HEK293 (cell line): ENCODE data around the gene ZNF223.

Source experiments
- CTCF ChIA-PET: fragments of 350-600 bp; formaldehyde crosslinking; extraction: SDS; loops from one replicate; lab custom pipeline; 2021; ENCODE audit warnings: antibody characterized with exemption; lab: Yijun Ruan, JAX
- POLR2A ChIA-PET: fragments of 300-600 bp; formaldehyde crosslinking; extraction: SDS; loops from one replicate; lab custom pipeline; 2020; ENCODE audit warnings: antibody characterized with exemption, inconsistent platforms; lab: Yijun Ruan, JAX
- H3K27ac ChIP-seq: fragments of 200-500 bp; sonication (Bioruptor generic); 2 replicates; pipeline ENCODE4 v1.5.1; 2014; ENCODE audit warnings: low read depth, low read length, control low read depth, inconsistent platforms; ENCODE audit errors: extremely low read depth
- H3K36me3 ChIP-seq, 2 experiments: fragments of 200-500 bp in 1 of 2; sonication (Bioruptor generic) in 1 of 2; 1 replicate in 1 of 2; 2 replicates in 1 of 2; pipeline ENCODE4 v1.5.1; 2014 to 2017; ENCODE audit warnings: inconsistent platforms in 2 of 2, low read length in 2 of 2; ENCODE audit not compliant: control insufficient read depth in 2 of 2, insufficient read depth in 1 of 2
- H3K4me1 ChIP-seq: fragments of 200-500 bp; sonication (Bioruptor generic); 2 replicates; pipeline ENCODE4 v1.5.1; 2014; ENCODE audit warnings: mild to moderate bottlenecking, low read length, inconsistent platforms; ENCODE audit not compliant: control insufficient read depth, insufficient read depth
- H3K4me3 ChIP-seq: 2 replicates; pipeline ENCODE4 v1.5.1; 2011; ENCODE audit warnings: low read depth, mild to moderate bottlenecking, control low read depth, low read length, moderate library complexity
- H3K9me3 ChIP-seq: fragments of 200-500 bp; sonication (Bioruptor generic); 2 replicates; pipeline ENCODE4 v1.5.1; 2014; ENCODE audit warnings: low read depth, low read length, inconsistent platforms; ENCODE audit not compliant: control insufficient read depth, insufficient read depth
- HOXD13 ChIP-seq: sonication (generic); formaldehyde crosslinking; IDR thresholded peaks from 2 replicates; pipeline ENCODE4 v1.8.0; 2022; ENCODE audit warnings: missing genetic modification reagents, borderline replicate concordance
- KLF7 ChIP-seq: fragments of 450-650 bp; formaldehyde crosslinking; IDR thresholded peaks from 2 replicates; pipeline ENCODE4 v1.5.1; 2016; ENCODE audit warnings: missing biosample characterization, missing genetic modification characterization, borderline replicate concordance
- REPIN1 ChIP-seq: fragments of 450-650 bp; formaldehyde crosslinking; IDR thresholded peaks from 2 replicates; pipeline ENCODE4 v1.5.1; 2017; ENCODE audit warnings: missing biosample characterization, missing genetic modification characterization, low read depth
- ZBTB21 ChIP-seq: fragments of 450-650 bp; formaldehyde crosslinking; IDR thresholded peaks from 2 replicates; pipeline ENCODE4 v1.5.1; 2017; ENCODE audit warnings: missing biosample characterization, missing genetic modification characterization
- ZEB2 ChIP-seq: fragments of 450-650 bp; formaldehyde crosslinking; IDR thresholded peaks from 2 replicates; pipeline ENCODE4 v1.5.1; 2016; ENCODE audit warnings: missing biosample characterization, missing genetic modification characterization
- ZNF140 ChIP-seq: fragments of 450-650 bp; formaldehyde crosslinking; IDR thresholded peaks from 2 replicates; pipeline ENCODE4 v1.5.1; 2016; ENCODE audit warnings: missing biosample characterization, missing genetic modification characterization
- ZNF155 ChIP-seq: fragments of 450-650 bp; formaldehyde crosslinking; IDR thresholded peaks from 2 replicates; pipeline ENCODE4 v1.5.1; 2016; ENCODE audit warnings: missing biosample characterization, missing genetic modification characterization
- ZNF18 ChIP-seq: fragments of 450-650 bp; formaldehyde crosslinking; IDR thresholded peaks from 2 replicates; pipeline ENCODE4 v1.5.1; 2016; ENCODE audit warnings: missing biosample characterization, missing genetic modification characterization
- ZNF202 ChIP-seq: fragments of 450-650 bp; formaldehyde crosslinking; IDR thresholded peaks from 2 replicates; pipeline ENCODE4 v1.5.1; 2016; ENCODE audit warnings: missing biosample characterization, missing genetic modification characterization, borderline replicate concordance
- ZNF223 ChIP-seq: fragments of 450-650 bp; formaldehyde crosslinking; IDR thresholded peaks from 2 replicates; pipeline ENCODE4 v1.5.1; 2016; ENCODE audit warnings: missing biosample characterization, missing genetic modification characterization
- ZNF394 ChIP-seq: fragments of 450-650 bp; formaldehyde crosslinking; IDR thresholded peaks from 2 replicates; pipeline ENCODE4 v1.5.1; 2016; ENCODE audit warnings: missing biosample characterization, missing genetic modification characterization, mild to moderate bottlenecking, moderate library complexity, borderline replicate concordance
- ZNF529 ChIP-seq: fragments of 450-650 bp; formaldehyde crosslinking; IDR thresholded peaks from 2 replicates; pipeline ENCODE4 v1.5.1; 2017; ENCODE audit warnings: missing genetic modification characterization, missing biosample characterization; ENCODE audit not compliant: insufficient replicate concordance
- ZNF544 ChIP-seq: fragments of 450-650 bp; formaldehyde crosslinking; IDR thresholded peaks from 2 replicates; pipeline ENCODE4 v1.5.0; 2017; ENCODE audit warnings: missing biosample characterization, missing genetic modification characterization
- ZNF561 ChIP-seq: fragments of 450-650 bp; IDR thresholded peaks from 2 replicates; pipeline ENCODE4 v1.5.1; 2018; ENCODE audit warnings: missing biosample characterization, missing genetic modification characterization, borderline replicate concordance
- ZNF571 ChIP-seq: fragments of 450-650 bp; formaldehyde crosslinking; IDR thresholded peaks from 2 replicates; pipeline ENCODE4 v1.5.0; 2017; ENCODE audit warnings: missing biosample characterization, missing genetic modification characterization
- TF ChIP-seq, protein P1 (sequence below): fragments of 450-650 bp; formaldehyde crosslinking; IDR thresholded peaks from 2 replicates; pipeline ENCODE4; 2016; ENCODE audit warnings: missing biosample characterization, missing genetic modification characterization
- TF ChIP-seq, protein P2 (sequence below): fragments of 450-650 bp; formaldehyde crosslinking; IDR thresholded peaks from 2 replicates; pipeline ENCODE4 v1.5.1; 2017; ENCODE audit warnings: missing biosample characterization, missing genetic modification characterization
- TF ChIP-seq, protein P3 (sequence below): fragments of 450-650 bp; formaldehyde crosslinking; IDR thresholded peaks from 2 replicates; pipeline ENCODE4 v1.5.1; 2016; ENCODE audit warnings: missing biosample characterization, missing genetic modification characterization

The ZNF223 gene

DNA sequence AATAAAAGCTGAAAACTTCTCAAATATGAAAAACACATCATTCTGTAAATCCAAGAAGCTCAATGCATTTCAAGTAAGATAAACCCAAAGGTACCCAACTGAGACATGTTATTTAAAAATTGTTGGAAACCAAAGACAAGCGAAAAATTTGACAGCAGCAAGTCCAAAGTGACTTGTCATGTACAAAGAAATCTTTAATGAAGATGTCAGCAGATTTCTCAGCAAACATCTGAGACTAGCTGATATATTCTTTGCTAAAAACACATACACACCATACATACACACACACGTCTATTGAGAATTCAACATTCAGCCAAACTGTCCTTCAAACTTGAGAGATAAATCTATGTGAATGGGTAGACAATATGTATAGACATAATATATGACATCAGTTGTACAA is 32.3 kb upstream of the ZNF223 start:
- Histone ChIP-seq H3K4me1 (no peaks in the 10 kb centered on the region), H3K36me3 (no peaks in the 10 kb centered on the region; a peak in 2 of 3 replicates), H3K4me3 (no peak overlapping the region), H3K9me3 (peaks cover 9% of the 10 kb centered on the region), H3K27ac (no peak overlapping the region)
- ChIA-PET POLR2A (interaction anchor here (0.9 kb wide), 1 partner anchor 16 kb away, joined by 3 read pairs; no protein-coding TSS in a partner anchor), CTCF (interaction anchor here (0.5 to 1.1 kb wide), 3 partner anchors 15 to 1489 kb away, joined by 3 to 5 read pairs (median 3); partner anchors contain the start of gene ZNF221)
- TF ChIP-seq ZNF394 (tag by site-specific recombination) (no peak), HOXD13 (CRISPR knock-in tag) (no peak), ZNF155 (no peak), ZNF571 (tag by site-specific recombination) (no peak), KLF7 (tag by site-specific recombination) (no peak), ZEB2 (tag by site-specific recombination) (no peak), ZNF18 (tag by site-specific recombination) (no peak), ZNF202 (tag by site-specific recombination) (no peak), ZNF544 (tag by site-specific recombination) (no peak), REPIN1 (tag by site-specific recombination) (no peak), ZNF529 (tag by site-specific recombination) (no peak), ZNF140 (tag by site-specific recombination) (no peak)
- TF ChIP-seq, protein P1, sequence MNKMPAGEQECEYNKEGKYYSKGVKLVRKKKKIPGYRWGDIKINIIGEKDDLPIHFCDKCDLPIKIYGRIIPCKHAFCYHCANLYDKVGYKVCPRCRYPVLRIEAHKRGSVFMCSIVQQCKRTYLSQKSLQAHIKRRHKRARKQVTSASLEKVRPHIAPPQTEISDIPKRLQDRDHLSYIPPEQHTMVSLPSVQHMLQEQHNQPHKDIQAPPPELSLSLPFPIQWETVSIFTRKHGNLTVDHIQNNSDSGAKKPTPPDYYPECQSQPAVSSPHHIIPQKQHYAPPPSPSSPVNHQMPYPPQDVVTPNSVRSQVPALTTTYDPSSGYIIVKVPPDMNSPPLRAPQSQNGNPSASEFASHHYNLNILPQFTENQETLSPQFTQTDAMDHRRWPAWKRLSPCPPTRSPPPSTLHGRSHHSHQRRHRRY (tag by site-specific recombination), result no peak
- TF ChIP-seq, protein P2, sequence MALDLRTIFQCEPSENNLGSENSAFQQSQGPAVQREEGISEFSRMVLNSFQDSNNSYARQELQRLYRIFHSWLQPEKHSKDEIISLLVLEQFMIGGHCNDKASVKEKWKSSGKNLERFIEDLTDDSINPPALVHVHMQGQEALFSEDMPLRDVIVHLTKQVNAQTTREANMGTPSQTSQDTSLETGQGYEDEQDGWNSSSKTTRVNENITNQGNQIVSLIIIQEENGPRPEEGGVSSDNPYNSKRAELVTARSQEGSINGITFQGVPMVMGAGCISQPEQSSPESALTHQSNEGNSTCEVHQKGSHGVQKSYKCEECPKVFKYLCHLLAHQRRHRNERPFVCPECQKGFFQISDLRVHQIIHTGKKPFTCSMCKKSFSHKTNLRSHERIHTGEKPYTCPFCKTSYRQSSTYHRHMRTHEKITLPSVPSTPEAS (tag by site-specific recombination), result no peak
- TF ChIP-seq, protein P3, sequence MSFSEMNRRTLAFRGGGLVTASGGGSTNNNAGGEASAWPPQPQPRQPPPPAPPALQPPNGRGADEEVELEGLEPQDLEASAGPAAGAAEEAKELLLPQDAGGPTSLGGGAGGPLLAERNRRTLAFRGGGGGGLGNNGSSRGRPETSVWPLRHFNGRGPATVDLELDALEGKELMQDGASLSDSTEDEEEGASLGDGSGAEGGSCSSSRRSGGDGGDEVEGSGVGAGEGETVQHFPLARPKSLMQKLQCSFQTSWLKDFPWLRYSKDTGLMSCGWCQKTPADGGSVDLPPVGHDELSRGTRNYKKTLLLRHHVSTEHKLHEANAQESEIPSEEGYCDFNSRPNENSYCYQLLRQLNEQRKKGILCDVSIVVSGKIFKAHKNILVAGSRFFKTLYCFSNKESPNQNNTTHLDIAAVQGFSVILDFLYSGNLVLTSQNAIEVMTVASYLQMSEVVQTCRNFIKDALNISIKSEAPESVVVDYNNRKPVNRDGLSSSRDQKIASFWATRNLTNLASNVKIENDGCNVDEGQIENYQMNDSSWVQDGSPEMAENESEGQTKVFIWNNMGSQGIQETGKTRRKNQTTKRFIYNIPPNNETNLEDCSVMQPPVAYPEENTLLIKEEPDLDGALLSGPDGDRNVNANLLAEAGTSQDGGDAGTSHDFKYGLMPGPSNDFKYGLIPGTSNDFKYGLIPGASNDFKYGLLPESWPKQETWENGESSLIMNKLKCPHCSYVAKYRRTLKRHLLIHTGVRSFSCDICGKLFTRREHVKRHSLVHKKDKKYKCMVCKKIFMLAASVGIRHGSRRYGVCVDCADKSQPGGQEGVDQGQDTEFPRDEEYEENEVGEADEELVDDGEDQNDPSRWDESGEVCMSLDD (tag by site-specific recombination), result no peak

- Histone ChIP-seq H3K9me3 (peaks cover 5% of the 10 kb centered on the region), H3K36me3 (no peaks in the 10 kb centered on the region; a peak in 2 of 3 replicates), H3K4me3 (no peak overlapping the region), H3K4me1 (peaks cover 10% of the 10 kb centered on the region; the same call in 1 of the 2 replicates), H3K27ac (no peak overlapping the region)
- ChIA-PET POLR2A (no interaction called here), CTCF (no interaction called here)
- TF ChIP-seq ZNF223 (tag by site-specific recombination) (no peak), ZNF561 (no peak), ZBTB21 (tag by site-specific recombination) (0 out of 2 replicates have a peak, but pooled peaks have one; percentile 13)
These were observed 30.6 kb upstream of the ZNF223 start for GRCh38 chr19:44021221-44021620.
